Activated CD4-positive, alpha-beta T cell treated with anti-CD3 and anti-CD28 coated beads, Interleukin-2, amount 50 U/mL, for 4 hours (primary cell): ENCODE results near the gene PRKCE.

Experiments
- DNase-seq, 2 experiments: peaks; one replicate each; pipeline ENCODE4 v3.0.0-alpha.2; 2020

Gene PRKCE

DNA sequence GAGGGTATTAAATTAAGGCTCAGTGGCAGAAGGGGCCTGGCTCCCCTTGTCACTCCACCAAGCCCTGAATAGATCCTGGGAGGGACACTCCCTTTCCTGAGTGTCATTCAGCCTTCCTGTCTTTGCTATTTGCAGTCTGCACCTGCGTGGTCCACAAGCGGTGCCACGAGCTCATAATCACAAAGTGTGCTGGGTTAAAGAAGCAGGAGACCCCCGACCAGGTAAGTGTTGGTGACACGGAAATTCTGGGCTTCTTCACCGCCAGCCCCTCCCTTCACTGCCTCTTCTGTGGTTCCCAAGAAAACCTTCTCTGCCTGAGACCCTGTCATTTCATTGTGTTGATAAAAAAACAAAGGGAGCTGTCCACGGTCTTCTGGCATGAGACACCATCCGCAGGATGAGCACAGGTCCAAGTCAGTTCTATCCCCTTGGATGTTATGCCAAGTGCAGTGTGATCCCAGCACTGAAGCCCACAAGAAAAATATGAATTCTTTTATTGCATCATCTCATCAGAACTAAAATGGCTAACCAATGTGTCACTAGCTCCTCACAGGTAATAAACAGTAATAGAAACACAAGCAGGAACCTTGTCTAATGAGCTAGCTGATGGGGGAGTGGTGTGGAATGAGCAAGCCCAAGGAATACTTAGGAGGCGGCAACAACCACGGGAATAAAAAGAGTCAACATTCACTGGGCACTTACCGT is 328.8 kb downstream of the PRKCE start:
- no peak for DNase-seq

GRCh38 chr2:45981384-45981930 is 330.0 kb downstream of the PRKCE start:
- DNase-seq, result no peak

DNA sequence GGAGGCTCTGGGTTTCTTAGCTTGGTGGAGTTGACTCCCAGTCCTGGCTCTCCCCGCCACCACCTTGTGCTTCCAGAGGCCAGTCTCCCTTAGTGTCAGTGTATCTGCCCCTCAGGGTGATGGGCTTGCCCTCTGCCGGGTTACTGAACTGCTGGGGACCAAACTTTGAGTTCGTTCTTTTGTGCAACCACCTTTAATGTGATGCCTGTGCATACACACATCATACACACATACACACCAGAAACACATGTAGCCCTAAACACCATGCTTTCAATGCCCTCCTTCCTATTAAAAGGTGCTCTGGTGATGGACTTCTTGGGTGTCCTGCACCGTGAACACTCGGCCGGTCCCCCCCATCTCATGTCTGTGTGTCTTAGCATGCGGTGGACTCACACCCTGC is 330.6 kb downstream of the PRKCE start:
- DNase-seq, result no peak

- DNase-seq, result no peak
These were observed 331.7 kb downstream of the PRKCE start for GRCh38 chr2:45983213-45983612.

GRCh38 chr2:45984366-45984765 is 332.9 kb downstream of the PRKCE start:
- DNase-seq, result no peak

GRCh38 chr2:45984896-45985473 is 333.5 kb downstream of the PRKCE start:
- no peak for DNase-seq

- no peak for DNase-seq
These were observed 335.0 kb downstream of the PRKCE start for GRCh38 chr2:45986509-45986908.

DNA sequence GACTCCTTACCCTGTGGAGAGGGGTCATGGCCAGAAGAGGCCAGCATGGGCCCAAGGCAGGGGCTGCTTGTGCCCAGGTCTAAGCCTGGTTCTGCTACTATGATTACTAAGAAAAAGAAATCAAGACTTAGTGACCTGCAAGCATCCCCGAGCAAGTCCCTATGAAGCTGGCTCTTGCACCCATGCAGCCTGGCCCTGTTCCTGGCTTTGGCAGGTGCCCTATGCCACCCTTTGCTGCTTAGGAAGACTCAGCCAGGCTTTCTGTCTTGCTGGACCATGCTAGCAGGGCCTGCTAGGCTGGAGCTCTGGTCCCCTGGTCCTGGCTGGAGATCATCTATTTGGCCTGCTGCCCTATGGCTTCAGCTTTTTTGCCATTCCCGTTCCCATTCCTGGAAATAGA is 336.4 kb downstream of the PRKCE start:
- no peak for DNase-seq

DNA sequence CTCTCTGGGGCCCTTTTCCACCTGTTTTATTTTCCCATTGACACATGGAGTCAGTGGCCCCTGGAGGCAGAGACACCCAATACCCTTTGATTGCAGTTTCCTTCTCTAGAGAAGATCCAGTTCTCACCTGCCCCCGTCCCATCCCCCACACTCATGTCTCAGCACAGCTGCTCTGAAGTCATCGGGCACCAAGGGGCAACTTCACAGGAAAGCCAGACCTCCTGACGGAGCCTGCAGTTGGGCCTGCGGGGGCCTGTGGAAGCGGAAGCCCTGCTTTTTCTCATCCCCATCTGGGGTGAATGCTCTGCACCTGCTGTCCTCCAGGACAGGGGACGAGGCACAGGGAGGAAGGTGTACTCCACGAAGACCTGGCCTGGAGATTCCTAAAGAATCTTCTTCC is 337.4 kb downstream of the PRKCE start:
- DNase-seq, result no peak

GRCh38 chr2:45990131-45990530 is 338.7 kb downstream of the PRKCE start:
- DNase-seq, result no peak

- DNase-seq, result no peak
These were observed 340.7 kb downstream of the PRKCE start for GRCh38 chr2:45992021-45992740.

- no peak for DNase-seq
These were observed 341.4 kb downstream of the PRKCE start for GRCh38 chr2:45992741-45993475.

DNA sequence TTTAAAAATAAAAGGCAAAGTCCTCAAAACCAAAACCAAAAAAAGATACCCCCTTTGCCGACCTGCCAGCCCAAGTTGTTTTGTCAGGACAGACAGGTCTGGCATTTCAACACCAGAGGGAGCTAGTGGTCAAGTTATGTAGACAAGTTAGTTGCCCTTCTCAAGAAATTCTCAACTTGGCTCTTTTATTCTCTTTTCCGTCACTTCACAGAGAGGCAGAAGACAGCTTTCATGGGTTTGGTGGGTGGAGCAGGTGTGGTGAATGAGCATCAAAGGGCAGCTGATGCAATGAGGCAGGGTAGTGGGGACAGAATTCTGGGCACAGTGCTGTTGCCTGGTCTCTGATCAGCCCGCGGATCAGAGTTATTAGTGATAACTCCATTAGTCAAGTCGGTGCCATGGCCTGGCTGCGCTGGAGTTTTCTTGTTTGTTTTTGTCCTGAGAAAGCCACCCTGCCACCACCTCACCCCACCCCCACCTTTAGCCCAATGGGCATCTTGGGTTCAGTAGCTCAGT is 342.1 kb downstream of the PRKCE start:
- peak; percentile 41 to 43 for DNase-seq

DNA sequence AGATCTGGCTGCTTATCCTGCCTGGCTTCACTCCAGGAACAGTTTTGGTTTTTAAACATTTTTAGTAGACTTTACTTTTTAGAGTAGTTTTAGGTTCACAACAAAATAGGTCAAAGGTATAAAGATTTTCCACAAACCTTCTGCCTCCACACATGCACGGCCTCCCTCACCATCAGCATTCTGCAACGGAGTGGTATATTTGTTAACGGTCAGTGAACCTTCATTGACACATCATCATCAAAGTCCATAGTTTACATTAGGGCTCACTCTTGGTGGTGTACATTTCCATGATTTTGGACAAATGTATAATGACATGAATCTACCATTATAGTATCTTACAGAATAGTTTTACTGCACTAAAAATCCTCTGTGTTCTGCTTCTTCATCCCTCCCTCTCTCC is 342.6 kb downstream of the PRKCE start:
- DNase-seq, result no peak

- no peak for DNase-seq
These were observed 349.2 kb downstream of the PRKCE start for GRCh38 chr2:46000660-46001059.

- DNase-seq, result no peak
These were observed 349.8 kb downstream of the PRKCE start for GRCh38 chr2:46001290-46001689.

GRCh38 chr2:46001741-46002506 is 350.4 kb downstream of the PRKCE start:
- no peak for DNase-seq

- no peak for DNase-seq
These were observed 351.0 kb downstream of the PRKCE start for GRCh38 chr2:46002507-46002883.

DNA sequence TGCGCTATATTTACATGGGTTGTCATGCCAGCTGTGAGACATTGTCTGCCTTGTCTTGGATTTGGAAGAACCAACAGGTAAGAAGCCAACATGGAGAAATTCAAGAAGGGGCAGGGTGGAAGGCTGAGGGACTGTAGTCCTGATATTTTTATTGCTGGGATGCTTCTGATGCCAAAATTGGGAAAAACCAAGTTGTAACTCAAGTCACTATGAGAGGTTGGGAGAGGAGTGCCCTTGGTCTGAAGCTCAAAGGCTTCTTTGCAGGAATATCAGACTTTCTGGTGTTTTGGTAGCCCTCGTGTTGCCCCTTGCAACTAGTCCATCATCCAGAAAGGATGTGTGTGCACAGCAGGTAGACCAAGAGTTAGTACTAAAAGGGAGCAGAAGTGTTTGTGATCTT is 351.5 kb downstream of the PRKCE start:
- no peak for DNase-seq

GRCh38 chr2:46003903-46004473 is 352.5 kb downstream of the PRKCE start:
- DNase-seq, result no peak

DNA sequence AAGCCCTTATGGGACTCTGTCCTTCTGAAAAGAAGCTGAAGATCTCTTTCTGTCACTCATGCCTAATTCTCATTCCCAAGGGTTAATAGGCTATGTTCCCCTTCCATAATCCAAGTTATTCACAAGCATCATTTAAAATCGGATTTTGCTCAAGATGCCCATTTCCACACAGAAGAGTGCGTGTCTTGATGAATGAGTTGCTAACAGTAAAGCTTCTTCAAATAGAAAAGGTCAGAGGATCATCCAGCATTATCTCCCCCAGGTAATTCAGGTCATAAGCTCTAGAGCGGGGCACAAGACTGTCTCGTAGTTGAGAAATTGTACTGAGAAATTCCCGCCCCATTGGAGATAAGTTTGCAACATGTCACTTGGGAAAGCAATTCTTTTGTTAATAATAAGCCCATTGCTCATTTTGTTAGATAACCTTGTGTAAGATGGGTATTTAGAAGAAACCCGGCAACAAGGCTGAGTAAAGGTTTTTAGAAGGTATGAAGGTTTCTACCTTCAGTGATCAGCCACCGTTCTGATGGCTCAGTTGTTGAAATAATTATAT is 355.1 kb downstream of the PRKCE start:
- no peak for DNase-seq

DNA sequence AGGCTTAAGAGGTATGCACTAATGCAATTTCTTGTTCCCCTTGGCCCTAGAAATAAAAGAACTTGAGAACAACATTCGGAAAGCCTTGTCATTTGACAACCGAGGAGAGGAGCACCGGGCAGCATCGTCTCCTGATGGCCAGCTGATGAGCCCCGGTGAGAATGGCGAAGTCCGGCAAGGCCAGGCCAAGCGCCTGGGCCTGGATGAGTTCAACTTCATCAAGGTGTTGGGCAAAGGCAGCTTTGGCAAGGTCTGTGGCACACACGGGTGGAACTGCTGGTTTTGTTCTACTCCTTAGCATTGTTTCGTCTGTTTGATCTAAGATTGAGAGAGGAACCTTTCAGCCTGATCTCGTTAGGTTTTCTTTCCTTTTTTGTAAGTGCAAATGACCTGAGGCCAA is 355.9 kb downstream of the PRKCE start:
- DNase-seq, result no peak
